Brain microvascular endothelial cell (primary cell): ENCODE measurements around the gene PTPRT.

Experiments used
- DNase-seq: peaks from one replicate; pipeline ENCODE4 v3.0.0-alpha.2; 2020
- H3K27ac ChIP-seq: fragments of 250-450 bp; sonication (Bioruptor Pico); 2 replicates; pipeline ENCODE4 v1.5.1; 2020; ENCODE audit warnings: mild to moderate bottlenecking, moderate library complexity
- H3K27me3 ChIP-seq: fragments of 250-450 bp; sonication (Bioruptor Pico); replicated peaks from 2 replicates; pipeline ENCODE4 v1.5.1; 2020; ENCODE audit warnings: mild to moderate bottlenecking
- H3K36me3 ChIP-seq: fragments of 250-450 bp; sonication (Bioruptor Pico); replicated peaks from 2 replicates; pipeline ENCODE4 v1.5.1; 2020; ENCODE audit warnings: mild to moderate bottlenecking
- H3K4me3 ChIP-seq: 2 replicates; pipeline ENCODE4 v1.5.1; 2011; ENCODE audit warnings: low read depth, mild to moderate bottlenecking, control low read depth, low read length, moderate library complexity
- CTCF ChIP-seq: IDR thresholded peaks from 2 replicates; pipeline ENCODE4 v1.5.1; 2011; ENCODE audit warnings: low read depth, mild to moderate bottlenecking, moderate library complexity, low read length, control low read depth, inconsistent platforms; ENCODE audit errors: missing control alignments
- in situ Hi-C: cut with HindIII; loops from 2 replicates; pipeline ENCODE4 v1.10.0; 2017; ENCODE audit warnings: low sequenced_read_pairs, low pct_ligation_motif_present

The PTPRT gene

DNA sequence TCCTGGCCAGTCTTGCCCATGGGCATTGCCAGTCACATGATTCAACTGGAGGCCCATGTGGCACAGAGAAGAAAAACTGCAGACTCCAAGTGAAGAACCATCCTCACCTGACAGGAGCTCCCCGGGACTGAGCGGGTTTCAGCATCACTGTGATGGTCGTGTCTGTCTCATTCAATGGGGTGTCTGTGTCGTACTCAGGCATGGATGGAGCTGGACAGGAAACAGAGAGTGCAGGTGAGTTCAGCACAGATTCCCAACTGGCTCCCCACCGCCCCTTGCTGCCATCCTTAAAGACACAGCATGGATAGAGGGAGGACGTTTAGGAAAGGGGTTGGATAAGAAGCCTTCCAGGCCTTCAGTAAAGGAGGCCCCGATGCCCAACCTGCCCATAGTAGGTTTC, 839.2 kb downstream of the PTPRT start:
- in situ Hi-C loops: no loop called here
- no peak for TF ChIP-seq CTCF
- H3K36me3 ChIP-seq: no peaks in the 10 kb centered on the region

DNA sequence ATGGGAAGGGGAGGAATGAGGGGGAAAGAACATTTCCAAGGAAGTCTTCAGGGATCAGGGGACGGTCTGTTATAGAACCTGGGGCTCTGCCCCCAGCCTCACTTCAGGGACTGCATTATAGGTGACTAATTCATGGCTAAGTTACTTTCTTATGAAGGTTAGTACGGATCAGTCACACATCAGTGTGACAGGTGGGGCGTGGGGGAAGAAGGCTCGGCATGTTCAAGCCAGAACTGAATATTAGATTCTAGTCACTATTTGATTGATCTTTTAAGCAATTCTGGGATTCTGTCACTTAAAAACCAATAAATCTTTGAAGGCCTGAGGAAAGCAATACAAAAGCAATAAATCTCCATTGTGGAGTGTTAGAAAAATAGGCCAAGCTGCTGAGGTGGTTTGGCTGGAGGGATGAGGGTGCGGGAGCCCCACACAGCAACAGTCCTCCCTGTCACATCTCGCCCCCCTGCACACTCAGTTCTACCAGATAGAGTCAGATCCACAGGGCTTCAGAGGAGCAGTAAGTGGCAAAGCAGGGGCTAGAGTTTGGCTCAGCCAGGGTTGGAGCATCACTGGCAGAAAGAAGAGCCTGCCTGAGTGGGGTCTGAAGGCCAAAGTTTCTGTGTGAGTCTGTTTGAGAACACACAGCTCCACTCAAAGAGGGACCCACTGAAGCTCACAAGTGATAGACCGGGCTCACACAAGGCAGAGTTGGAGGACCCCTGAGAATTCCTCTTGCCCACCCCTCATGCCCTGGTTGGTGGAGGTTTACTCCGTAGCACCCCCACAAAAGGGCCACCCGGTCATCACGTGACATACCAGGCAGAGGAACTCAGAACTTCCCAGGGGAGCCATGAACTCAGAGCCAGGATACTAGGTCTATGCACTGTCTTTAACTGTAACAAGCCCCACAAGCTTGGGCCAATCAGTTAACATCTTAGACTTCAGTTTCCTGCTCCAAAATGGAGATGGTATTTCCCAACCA, 843.2 kb downstream of the PTPRT start:
- no peak for TF ChIP-seq CTCF

More for the DNA sequence above, 839.2 kb downstream of the PTPRT start:
- H3K4me3 ChIP-seq: no peak overlapping the region
- no peaks in the 10 kb centered on the region for H3K27me3 ChIP-seq
- DNase-seq: no peak
- H3K27ac ChIP-seq: no peak overlapping the region

DNA sequence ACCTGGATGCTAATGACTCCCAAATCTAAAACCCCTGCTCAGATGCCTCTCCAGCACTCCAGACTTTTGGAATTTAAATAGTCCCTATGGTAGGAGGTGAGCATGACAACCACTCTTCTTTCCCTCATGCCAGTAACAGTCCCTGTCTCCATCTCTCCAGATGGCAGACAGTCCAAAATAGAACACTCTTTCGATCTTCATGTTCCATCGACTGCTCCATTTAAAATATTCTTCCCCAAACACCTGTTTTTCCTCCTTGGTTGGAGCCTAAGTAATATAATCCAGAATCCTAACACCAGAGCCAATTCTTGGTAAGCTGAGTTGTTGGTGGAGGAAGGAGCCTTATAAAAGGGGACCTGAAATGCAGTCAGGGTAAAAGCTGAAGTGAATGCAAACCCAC, 848.1 kb downstream of the PTPRT start:
- H3K27ac ChIP-seq: no peak overlapping the region
- no peak overlapping the region for H3K4me3 ChIP-seq
- no peaks in the 10 kb centered on the region for H3K36me3 ChIP-seq
- in situ Hi-C loops: no loop called here
- TF ChIP-seq CTCF: no peak
- DNase-seq: no peak
- H3K27me3 ChIP-seq: no peaks in the 10 kb centered on the region

More for the DNA sequence above, 843.2 kb downstream of the PTPRT start:
- Histone ChIP-seq H3K4me3 (no peak overlapping the region), H3K27me3 (no peaks in the 10 kb centered on the region), H3K27ac (no peak overlapping the region), H3K36me3 (no peaks in the 10 kb centered on the region)
- DNase-seq: no peak
- in situ Hi-C loops: no loop called here

DNA sequence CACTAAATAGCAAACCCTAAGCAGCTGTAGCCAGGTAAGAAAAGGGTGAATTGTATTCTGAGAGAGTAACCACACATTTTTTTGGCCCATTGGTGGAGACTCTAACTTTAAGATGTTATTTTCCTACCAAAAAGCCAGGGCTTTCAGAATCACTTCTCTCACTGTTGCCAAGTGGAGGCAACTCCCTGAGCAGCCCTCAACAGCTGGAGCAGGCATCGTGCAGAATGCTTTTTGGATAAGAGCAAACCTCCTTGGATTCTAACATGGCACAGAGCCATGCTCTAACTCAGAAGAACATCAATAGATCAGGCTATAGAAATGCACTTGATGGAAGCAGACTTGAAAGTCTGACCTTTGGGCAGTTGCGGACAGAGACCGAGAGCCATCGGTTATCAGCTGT, 849.3 kb downstream of the PTPRT start:
- Histone ChIP-seq H3K4me3 (no peak overlapping the region), H3K36me3 (no peaks in the 10 kb centered on the region), H3K27ac (no peak overlapping the region), H3K27me3 (no peaks in the 10 kb centered on the region)
- DNase-seq: no peak
- no peak for TF ChIP-seq CTCF
- in situ Hi-C loops: no loop called here

- Histone ChIP-seq H3K27me3 (no peaks in the 10 kb centered on the region), H3K4me3 (no peak overlapping the region), H3K27ac (no peak overlapping the region), H3K36me3 (no peaks in the 10 kb centered on the region)
- in situ Hi-C loops: no loop called here
- DNase-seq: no peak
- no peak for TF ChIP-seq CTCF
These were observed 851.2 kb downstream of the PTPRT start for GRCh38 chr20:42338294-42339201.
